HepG2 (cell line): ENCODE data around the gene PGC. TPM values are rescaled to one million over a fixed set of nuclear protein-coding genes. Genes with fewer than 3 reads are reported as not detected.

Experiments
- ASH2L ChIP-seq: fragments of 300-600, 200-600 bp; sonication (generic); IDR thresholded peaks from 2 replicates; pipeline ENCODE4 v1.7.0; 2017; ENCODE audit warnings: low read depth, mild to moderate bottlenecking, moderate library complexity, mixed read lengths, low read length; ENCODE audit not compliant: insufficient read length
- CENPX ChIP-seq: sonication (generic); formaldehyde crosslinking; IDR thresholded peaks from 2 replicates; pipeline ENCODE4 v1.9.0; 2021; ENCODE audit warnings: mild to moderate bottlenecking, missing genetic modification reagents, moderate library complexity
- DR1 ChIP-seq: sonication (generic); formaldehyde crosslinking; IDR thresholded peaks from 2 replicates; pipeline ENCODE4 v1.8.0; 2021; ENCODE audit warnings: mild to moderate bottlenecking, missing genetic modification reagents, inconsistent platforms
- IKZF4 ChIP-seq: sonication (generic); formaldehyde crosslinking; IDR thresholded peaks from 2 replicates; pipeline ENCODE4 v1.5.1; 2020; ENCODE audit warnings: borderline replicate concordance, mild to moderate bottlenecking, low read depth, missing genetic modification reagents; ENCODE audit errors: not compliant biosample characterization
- MXD4 ChIP-seq: IDR thresholded peaks from 2 replicates; pipeline ENCODE4 v1.6.1; 2016; ENCODE audit warnings: mild to moderate bottlenecking, missing biosample characterization, missing genetic modification reagents
- PCBP1 ChIP-seq: fragments of 200-400 bp; formaldehyde crosslinking; IDR thresholded peaks from 2 replicates; pipeline ENCODE4 v1.6.1; 2017; ENCODE audit warnings: mild to moderate bottlenecking, low read depth, low read length, borderline replicate concordance
- TCF7L2 ChIP-seq: IDR thresholded peaks from 2 replicates; pipeline ENCODE4 v1.6.1; 2011; ENCODE audit warnings: mild to moderate bottlenecking, low read depth, low read length, moderate library complexity
- ZNF224 ChIP-seq: sonication (generic); formaldehyde crosslinking; IDR thresholded peaks from 2 replicates; pipeline ENCODE4 v1.5.0; 2020; ENCODE audit warnings: mild to moderate bottlenecking, missing genetic modification reagents
- ZNF260 ChIP-seq: sonication (generic); formaldehyde crosslinking; IDR thresholded peaks from 2 replicates; pipeline ENCODE4 v1.4.0; 2020; ENCODE audit warnings: missing genetic modification reagents, low read depth, mild to moderate bottlenecking, borderline replicate concordance
- ZNF550 ChIP-seq: sonication (generic); formaldehyde crosslinking; IDR thresholded peaks from 2 replicates; pipeline ENCODE4 v1.4.0; 2020; ENCODE audit warnings: mild to moderate bottlenecking, missing genetic modification reagents, borderline replicate concordance
- ZSCAN29 ChIP-seq: sonication (generic); formaldehyde crosslinking; conservative IDR thresholded peaks from 2 replicates; pipeline ENCODE4 v1.4.0; 2020; ENCODE audit warnings: mild to moderate bottlenecking, missing genetic modification reagents
- polyA plus RNA-seq, 8 experiments: library from polyadenylated mRNA; depleted of rRNA in 3 of 8; stranded (reverse) in 7 of 8; unstranded in 1 of 8; fragments of >200 nt; fragmentation: Illumina TruSeq in 4 of 8; extraction: Trizol in 4 of 8; gene quantifications; 2 replicates each; pipeline versions ENCODE4 v1.2.1 to v1.2.3, GENCODE V29; 2011 to 2016; ENCODE audit warnings: low read depth in 4 of 8, missing spikeins in 1 of 8, mixed read lengths in 1 of 8; ENCODE audit not compliant: insufficient read depth in 1 of 8
- total RNA-seq, 5 experiments: library from RNA; depleted of rRNA; stranded (reverse); fragments of >200 nt; fragmentation: Illumina TruSeq; extraction: Trizol; gene quantifications; 2 replicates each; pipeline ENCODE4 v1.2.3, GENCODE V29; 2016; ENCODE audit warnings: low read depth in 1 of 5
- TF ChIP-seq, protein P1 (sequence below): sonication (generic); formaldehyde crosslinking; IDR thresholded peaks from 2 replicates; pipeline ENCODE4 v1.5.1; 2020; ENCODE audit warnings: missing genetic modification reagents, mild to moderate bottlenecking, borderline replicate concordance
- TF ChIP-seq, protein P2 (sequence below): sonication (generic); formaldehyde crosslinking; IDR thresholded peaks from 2 replicates; pipeline ENCODE4 v1.5.0; 2020; ENCODE audit warnings: missing genetic modification reagents
- TF ChIP-seq, protein P3 (sequence below), 2 experiments: sonication (generic) in 1 of 2; formaldehyde crosslinking in 1 of 2; IDR thresholded peaks; 2 replicates each; pipeline versions ENCODE4 v1.4.0 to v1.6.1; 2016 to 2020; ENCODE audit warnings: borderline replicate concordance in 1 of 2, low read depth in 1 of 2, mild to moderate bottlenecking in 1 of 2, missing genetic modification reagents in 1 of 2
- TF ChIP-seq, protein P4 (sequence below): sonication (generic); formaldehyde crosslinking; conservative IDR thresholded peaks from 2 replicates; pipeline ENCODE4 v1.4.0; 2020; ENCODE audit warnings: missing genetic modification reagents

PGC gene
- total and polyA plus RNA-seq, 2 of the 13 experiments (the other 11 are each of a cell fraction or from before 2014, with no cell fraction given), result 426 to 502 TPM

DNA sequence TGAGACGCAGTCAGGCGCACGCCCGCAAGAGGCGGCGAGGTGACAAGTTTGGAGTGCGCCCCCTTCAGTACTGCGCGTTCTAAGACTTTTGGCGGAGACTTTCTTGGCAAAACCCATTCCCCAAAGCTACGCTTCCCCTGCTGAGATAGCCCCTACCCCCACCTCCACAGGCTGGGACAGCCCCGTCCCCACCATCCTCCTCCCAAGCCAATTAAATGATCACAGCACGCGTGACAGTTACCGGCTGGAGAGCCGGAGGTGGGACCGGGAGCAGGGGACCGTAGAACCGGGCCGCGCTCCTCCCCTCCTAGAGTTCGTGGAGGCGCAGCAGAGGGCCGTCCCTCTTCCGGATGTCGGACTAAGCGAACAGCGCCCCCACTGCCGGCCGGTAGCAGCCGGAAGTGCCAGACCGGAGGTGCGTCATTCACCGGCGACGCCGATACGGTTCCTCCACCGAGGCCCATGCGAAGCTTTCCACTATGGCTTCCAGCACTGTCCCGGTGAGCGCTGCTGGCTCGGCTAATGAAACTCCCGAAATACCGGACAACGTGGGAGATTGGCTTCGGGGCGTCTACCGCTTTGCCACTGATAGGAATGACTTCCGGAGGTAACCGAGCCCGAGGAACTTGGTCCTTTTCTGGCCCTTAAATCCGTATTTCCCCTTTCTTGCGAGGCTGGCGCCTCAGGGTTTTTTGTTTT lies 40.2 kb upstream of the PGC start, which contains the start of gene TOMM6 (continued):
- TF ChIP-seq IKZF4 (CRISPR knock-in tag), result no peak
- TF ChIP-seq ASH2L, result peak; percentile 73
- TF ChIP-seq, protein P1, sequence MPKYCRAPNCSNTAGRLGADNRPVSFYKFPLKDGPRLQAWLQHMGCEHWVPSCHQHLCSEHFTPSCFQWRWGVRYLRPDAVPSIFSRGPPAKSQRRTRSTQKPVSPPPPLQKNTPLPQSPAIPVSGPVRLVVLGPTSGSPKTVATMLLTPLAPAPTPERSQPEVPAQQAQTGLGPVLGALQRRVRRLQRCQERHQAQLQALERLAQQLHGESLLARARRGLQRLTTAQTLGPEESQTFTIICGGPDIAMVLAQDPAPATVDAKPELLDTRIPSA, result peak; percentile 92
- TF ChIP-seq, protein P2, sequence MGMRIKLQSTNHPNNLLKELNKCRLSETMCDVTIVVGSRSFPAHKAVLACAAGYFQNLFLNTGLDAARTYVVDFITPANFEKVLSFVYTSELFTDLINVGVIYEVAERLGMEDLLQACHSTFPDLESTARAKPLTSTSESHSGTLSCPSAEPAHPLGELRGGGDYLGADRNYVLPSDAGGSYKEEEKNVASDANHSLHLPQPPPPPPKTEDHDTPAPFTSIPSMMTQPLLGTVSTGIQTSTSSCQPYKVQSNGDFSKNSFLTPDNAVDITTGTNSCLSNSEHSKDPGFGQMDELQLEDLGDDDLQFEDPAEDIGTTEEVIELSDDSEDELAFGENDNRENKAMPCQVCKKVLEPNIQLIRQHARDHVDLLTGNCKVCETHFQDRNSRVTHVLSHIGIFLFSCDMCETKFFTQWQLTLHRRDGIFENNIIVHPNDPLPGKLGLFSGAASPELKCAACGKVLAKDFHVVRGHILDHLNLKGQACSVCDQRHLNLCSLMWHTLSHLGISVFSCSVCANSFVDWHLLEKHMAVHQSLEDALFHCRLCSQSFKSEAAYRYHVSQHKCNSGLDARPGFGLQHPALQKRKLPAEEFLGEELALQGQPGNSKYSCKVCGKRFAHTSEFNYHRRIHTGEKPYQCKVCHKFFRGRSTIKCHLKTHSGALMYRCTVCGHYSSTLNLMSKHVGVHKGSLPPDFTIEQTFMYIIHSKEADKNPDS (CRISPR knock-in tag), result no peak
- TF ChIP-seq, protein P3, sequence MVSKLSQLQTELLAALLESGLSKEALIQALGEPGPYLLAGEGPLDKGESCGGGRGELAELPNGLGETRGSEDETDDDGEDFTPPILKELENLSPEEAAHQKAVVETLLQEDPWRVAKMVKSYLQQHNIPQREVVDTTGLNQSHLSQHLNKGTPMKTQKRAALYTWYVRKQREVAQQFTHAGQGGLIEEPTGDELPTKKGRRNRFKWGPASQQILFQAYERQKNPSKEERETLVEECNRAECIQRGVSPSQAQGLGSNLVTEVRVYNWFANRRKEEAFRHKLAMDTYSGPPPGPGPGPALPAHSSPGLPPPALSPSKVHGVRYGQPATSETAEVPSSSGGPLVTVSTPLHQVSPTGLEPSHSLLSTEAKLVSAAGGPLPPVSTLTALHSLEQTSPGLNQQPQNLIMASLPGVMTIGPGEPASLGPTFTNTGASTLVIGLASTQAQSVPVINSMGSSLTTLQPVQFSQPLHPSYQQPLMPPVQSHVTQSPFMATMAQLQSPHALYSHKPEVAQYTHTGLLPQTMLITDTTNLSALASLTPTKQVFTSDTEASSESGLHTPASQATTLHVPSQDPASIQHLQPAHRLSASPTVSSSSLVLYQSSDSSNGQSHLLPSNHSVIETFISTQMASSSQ (IDR thresholded peaks at IDR 0.05; ENCODE audit: low read depth), result 0 out of 2 replicates have a peak, but pooled peaks have one; percentile 32
- TF ChIP-seq, protein P3 (CRISPR knock-in tag; IDR thresholded peaks at IDR 0.05; ENCODE audit: borderline replicate concordance), result peak; percentile 73; the same call in 1 of the 2 replicates
- TF ChIP-seq PCBP1, result peak; percentile 83; the same call in 1 of the 2 replicates
- 0 out of 2 replicates have a peak, but pooled peaks have one; percentile 26 for TF ChIP-seq DR1 (CRISPR knock-in tag)
- 0 out of 2 replicates have a peak, but pooled peaks have one; percentile 9 for TF ChIP-seq ZSCAN29 (CRISPR knock-in tag)
- TF ChIP-seq, protein P4, sequence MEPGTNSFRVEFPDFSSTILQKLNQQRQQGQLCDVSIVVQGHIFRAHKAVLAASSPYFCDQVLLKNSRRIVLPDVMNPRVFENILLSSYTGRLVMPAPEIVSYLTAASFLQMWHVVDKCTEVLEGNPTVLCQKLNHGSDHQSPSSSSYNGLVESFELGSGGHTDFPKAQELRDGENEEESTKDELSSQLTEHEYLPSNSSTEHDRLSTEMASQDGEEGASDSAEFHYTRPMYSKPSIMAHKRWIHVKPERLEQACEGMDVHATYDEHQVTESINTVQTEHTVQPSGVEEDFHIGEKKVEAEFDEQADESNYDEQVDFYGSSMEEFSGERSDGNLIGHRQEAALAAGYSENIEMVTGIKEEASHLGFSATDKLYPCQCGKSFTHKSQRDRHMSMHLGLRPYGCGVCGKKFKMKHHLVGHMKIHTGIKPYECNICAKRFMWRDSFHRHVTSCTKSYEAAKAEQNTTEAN (CRISPR knock-in tag), result 0 out of 2 replicates have a peak, but pooled peaks have one; percentile 33
- TF ChIP-seq ZNF550 (CRISPR knock-in tag), result peak; percentile 19; the same call in 1 of the 2 replicates
- TF ChIP-seq ZNF224 (CRISPR knock-in tag), result peak; percentile 45; the same call in 1 of the 2 replicates
- TF ChIP-seq MXD4 (CRISPR knock-in tag), result peak; percentile 96
- no peak for TF ChIP-seq ZNF260 (CRISPR knock-in tag)
- TF ChIP-seq TCF7L2, result no peak
- TF ChIP-seq CENPX (CRISPR knock-in tag), result no peak
